GM19452 (cell line): ENCODE results near the gene IGFBPL1.

Experiments
- ATAC-seq: cut with Tn5 transposase; IDR thresholded peaks from one replicate; pipeline ENCODE4 v1.9.1; 2021; ENCODE audit not compliant: unreplicated experiment

IGFBPL1 gene

DNA sequence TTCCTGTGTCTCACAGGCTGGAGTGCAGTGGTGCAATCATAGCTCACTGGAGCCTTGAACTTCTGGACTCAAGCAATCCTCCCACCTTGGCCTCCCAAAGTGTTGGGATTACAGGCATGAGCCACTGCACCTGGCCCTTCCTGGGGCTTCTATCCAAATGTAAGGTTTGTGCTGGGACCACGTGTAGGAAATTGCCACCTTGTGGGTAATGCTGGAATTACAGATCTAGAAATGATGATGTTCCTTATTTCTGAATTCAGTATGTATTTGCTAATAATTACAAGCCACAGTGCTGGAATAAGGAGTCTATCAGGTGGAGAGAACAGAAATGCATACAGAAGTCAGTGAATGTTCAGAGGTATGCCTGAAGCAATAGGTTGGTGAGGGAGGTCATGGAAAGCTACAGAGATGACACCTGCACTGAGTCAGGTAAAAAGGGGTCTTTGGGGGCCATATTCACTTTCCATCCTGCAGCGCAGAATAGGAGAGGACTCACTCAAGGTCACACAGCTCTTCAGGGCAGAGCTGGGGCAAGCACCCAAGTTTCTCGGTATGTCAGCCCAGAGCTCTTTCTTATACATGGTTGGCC, 8.8 kb upstream of the IGFBPL1 start:
- ATAC-seq, result no peak

DNA sequence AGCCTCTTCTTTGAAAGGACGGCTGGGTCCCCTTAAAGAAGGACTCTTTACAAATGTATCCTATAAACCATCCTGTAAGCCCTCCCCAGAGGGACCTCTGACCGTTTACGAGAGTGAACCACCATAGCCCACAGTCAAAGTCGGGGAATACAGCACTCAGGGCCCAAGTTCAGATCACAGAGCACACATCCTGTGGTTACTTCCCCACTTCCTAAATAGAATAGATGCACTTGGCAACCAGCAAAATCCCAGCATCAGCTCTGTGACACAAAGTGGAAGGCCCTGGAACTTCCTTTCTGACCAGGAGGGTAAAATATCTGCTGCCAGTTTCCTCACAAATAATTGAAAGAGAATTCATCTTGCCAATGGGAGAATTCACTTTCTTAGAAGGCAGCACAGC, 6.9 kb upstream of the IGFBPL1 start:
- no peak for ATAC-seq

DNA sequence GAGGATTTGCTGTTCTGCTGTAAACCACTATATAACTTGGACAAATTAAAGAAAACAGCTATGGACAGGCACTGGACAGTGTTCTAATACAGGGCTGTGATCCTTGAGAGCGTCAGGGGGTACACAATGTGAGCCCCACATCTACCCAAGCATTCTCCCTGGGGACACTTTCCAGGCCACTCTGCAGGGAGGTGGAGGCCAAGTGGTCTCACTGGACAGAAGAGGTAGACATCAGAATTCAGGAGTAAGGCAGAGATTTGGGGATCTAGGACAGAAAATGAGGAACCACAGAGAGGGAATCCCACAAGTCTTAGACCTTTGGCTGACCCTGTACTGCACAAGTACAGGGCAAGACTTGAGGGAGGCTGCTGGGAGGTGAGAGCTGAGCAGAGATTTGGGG, 3.8 kb upstream of the IGFBPL1 start:
- ATAC-seq, result no peak

DNA sequence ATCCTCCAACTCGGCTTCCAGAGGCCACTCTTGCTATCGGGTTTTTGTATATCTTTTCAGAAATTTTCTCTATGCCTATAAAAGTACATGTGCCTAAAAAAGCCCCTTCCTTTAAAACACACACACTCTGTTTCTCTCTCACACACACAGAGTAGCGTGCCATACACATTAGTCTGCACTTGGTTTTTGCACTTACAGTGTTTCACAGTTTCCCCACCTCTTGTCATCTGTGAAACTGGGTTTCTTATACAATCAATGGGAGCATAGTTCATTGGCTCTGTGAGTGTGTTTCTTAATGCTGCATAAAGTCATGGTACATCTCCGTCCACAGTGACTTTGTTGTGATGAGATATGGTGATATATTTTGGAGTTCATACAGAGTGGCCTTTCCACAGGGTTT, 664 bp upstream of the IGFBPL1 start:
- no peak for ATAC-seq

DNA sequence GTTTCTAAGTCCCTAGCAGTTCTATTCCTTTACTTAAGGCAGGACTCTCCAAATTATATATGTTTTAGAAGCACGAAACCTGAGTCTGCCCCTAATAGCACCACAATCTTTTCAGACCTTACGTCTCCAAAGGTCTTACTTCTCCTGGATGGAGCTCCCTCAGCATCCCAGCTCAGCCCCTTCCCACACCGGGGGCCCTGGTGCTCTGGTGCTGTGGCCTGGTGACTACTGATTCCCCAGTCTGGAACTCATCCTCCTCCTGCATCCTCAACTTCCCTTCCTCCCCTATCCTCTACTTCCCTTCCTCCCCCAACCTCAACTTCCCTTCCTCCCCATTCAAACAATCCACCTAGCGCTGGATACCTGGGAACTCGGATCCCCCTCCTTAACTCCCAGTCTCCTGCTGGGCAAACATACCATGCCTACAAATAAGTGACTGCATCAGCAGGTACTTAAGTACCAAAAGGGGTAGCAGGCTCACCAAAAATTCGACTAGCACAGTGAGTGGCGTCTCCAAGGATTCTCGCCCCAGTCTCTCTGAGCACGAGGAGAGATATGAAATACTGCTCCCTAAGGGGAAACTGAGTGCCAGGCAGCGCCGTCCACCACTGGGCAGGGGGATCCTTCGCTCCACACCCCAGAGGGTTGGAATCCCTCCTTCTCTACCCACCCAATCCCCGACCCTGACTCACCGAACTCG, 831 bp downstream of the IGFBPL1 start:
- no peak for ATAC-seq

DNA sequence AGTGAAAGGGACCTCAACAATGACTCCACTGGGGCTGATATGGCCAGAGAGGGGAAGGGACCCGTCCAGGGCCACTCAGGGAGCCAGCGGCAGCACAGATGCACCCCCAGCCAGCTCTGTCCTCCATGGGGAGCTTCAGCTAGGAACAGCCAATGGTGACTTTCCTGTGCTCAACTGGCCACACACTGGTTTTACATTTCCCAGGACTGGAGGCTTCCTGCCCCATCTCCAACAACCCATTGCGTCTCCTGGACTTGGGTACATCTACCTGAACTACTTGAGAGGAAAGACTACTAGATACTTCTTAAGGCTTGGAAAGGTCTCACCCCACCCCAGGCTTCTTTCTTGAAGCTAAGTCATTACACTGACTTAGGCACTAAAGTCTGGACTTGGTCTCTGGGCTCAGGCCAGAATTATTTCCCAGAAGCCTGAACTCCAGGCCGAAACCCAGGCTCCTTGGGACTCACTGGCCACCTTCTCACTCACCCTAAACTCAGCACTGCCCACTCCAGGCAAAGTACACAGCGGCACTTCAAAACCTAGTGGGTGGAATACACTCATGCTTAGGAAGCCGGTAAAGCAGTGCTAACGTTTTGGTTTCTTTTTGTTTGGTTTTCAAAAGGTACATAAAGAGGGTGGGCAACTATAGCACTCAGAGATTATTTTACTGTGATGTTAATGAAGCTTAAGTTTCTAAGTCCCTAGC, 1.5 kb downstream of the IGFBPL1 start:
- no peak for ATAC-seq

DNA sequence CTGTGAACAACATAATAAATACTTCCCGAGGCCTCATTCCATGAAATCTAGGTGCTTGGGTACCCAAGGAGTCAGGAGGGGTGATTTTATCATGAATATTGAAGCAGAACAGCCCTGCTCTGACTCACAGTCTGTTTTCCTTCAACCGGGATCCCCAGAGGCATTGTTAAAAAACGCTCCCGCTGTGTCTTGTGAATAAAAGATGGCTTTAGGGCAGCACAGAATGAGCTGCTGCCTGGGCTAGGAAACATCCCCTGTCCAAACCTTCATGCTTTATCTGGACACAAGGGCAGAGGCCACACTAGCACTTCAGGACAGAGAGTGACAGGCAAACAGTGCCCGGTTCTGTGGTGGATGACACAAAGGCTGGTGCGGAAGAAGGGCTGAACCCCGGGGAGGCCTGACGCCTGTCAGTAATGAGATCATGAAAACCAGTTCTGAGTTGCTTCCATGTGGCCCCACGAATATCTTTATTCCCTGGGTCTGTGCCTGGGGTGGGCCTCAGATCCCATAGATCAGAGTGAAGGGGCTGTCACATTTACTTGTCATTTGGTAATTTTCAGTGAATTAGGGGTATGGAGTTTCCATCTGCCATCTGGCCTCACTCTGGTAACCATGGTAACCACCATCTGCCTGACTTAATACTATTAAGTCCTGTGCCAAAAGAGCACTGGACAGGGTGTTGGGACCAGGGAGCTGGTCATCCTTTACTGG, 2.6 kb downstream of the IGFBPL1 start:
- ATAC-seq, result no peak

DNA sequence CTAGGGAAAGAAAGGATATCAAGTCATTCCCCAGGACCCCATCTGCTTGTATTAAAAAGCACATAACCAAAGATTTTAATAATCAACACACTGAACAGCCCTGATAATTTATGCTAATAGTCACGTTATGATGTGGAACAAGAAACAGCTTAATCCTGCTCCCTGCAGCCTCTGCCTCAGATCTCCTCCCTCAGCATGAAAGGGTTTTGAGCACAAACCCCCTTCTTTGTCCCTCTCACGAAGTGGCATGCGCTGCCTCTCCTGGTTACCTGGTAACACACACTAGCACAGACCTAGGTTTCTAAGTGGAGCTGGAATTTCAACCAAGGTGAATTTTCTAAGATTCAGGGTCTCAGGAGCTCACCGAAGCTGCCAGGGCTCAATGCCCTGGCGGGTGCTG, 5.1 kb downstream of the IGFBPL1 start:
- ATAC-seq, result no peak

DNA sequence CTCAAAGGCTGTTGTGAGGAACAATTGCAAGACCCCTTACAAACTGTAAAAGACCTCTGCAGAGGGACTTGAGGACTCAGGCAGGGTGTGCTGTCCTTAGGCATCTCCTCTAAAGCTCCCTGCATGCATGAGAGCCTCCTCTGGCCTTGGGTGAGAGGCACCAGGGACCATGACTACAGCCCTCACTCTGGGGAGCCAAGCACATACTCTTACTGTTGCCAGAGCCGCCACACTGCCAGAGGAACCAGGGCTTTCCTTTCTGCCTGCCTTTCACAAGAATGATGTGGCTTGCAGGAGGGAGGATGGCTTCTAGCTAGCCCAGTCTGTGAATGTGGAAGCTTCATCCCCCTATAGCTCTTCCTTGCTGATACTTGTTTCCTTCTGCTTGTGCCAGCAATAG, 5.9 kb downstream of the IGFBPL1 start:
- ATAC-seq, result no peak

DNA sequence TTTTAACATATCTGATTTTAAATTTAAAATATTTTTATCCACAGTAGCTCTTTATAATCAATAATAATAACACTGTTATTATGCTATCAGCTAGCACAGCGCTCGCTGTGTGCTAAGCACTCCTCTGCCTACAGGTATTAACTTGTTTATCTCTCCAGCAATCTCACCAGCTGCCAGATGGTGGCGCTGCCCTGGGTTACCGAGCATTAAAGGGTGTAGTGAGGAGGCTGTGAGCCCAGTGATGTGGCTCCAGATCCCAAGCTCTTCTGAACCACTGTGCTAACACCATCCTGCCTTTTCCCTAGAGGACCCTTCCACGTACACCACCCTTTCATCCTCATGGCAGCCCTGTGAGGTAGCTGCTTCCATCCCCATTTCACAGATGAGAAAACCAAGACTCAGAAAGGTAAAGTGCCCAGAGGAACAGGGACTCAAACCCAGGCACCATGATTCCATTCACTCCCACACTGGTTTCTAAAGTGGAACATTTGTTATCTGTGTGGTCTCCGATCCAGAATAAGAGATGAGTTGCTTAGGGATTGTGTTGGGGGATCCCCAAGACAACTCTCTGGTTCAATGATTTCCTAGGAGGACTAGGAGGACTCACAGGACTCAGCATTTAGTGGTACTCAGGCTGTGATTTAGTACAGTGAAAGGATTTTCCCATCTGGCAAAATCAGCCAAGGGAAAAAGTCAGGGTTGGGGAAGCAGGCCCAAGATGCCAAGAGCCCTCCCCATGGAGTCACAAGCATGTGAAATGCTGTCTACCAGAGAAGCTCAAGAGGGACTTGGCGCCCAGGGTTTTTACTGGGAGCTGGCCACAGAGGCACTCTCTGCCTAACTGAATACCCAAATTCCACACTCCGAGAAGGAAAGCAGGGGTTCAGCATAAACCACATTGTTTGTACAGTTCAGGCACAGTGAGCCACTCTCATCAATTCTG, 7.0 kb downstream of the IGFBPL1 start:
- ATAC-seq, result no peak

DNA sequence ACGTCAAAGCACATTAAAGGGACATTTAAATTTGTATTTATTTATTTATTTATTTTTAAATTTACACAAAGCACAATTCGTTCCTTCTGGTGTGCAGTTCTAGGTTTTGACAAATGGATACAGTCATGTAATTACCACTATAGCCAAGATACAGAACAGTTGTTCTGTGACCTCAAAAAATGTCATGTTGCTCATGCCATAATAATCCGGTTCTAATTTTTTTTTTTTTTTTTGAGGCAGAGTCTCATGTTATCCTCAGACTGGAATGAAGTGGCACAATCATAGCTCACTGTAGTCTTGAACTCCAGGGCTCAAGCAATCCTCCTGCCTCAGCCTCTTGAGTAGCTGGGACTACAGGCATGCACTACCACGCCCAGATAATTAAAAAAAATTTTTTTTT, 7.8 kb downstream of the IGFBPL1 start:
- ATAC-seq, result no peak

DNA sequence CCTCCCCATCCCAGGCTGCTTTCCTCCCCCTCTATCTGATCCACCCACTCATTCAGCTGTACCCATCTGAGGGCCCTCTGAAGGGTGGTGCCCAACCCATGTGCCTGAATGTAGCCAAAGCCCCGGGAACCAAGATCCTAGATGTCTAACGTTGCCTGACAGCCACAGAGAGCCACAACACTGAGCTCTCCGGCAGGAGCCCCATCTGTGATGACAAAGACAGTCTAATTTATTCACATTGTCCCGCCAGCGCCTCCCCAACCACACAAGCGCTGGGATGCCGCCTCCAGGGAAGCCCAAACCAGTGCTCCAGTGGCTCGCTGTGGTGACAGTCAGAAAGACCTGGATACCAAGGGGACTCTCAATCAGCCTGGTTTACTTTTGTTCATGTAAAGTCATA, 8.4 kb downstream of the IGFBPL1 start:
- no peak for ATAC-seq

DNA sequence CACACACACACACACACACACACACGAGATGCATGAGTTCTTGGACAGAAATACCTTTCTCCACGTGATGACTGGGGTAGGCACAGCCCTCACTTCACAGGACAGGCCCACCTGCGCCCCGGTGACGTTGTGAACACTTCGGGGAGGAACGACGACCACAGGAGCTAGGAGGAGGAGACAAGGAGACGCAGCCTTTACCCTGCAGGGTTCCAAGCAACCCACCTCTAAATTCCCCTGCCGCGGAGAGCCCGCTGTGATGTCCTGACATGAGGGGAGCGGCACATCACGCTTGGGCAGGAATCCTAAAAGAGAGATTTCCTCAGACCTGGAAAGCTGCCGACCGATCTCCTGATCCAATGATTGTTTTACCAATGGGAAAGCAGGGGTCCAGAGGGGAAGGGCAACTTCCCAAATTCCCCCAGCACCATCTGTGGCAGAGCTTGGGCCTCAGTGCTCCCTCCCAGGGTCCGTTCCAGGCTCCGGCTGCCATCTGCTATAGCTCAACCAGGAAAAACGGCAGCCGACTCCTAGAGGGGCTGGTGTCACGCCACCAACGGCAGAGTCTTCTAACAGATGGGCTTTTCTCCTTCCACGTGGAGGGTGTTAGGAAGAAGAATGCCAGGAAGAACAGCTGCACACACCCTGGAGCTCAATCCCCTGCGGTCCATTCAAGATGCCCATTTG, 10.1 kb downstream of the IGFBPL1 start:
- no peak for ATAC-seq

DNA sequence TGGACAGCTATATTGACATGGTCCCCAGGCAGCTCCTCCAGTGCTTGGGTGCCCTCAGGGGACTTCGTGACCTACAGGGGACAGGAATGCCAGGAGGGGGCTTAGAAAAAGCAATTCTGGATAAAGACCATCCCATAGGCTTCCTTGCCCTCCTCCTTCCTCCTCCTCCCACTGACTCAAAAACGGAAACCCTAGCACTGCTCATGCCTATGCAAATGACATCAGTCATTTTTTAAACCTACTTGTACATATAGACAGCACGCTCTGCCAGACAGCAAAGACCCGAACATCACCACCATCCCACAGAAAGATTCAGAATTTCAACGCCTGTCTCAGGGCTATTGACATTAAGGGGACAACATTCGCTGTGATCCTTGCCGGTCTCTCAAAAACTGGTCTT, 11.0 kb downstream of the IGFBPL1 start:
- no peak for ATAC-seq

DNA sequence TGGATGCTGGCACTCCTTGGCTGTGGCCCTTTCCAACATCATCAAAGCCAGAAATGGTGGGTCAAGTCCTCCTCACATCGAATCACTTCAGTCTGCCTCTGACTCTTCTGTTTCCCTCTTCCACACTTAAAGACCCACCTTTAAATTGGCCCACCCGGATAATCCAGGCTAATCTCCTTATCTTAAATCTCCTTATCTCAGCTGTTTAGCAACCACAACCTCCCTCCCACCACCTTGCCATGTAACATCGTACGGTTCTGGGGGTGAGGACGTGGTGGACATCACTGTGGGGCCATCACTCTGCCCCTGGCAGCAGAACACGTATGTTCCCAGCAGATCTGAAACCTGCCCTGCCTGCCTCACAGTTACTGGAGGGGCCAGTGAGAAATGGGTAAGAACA, 11.5 kb downstream of the IGFBPL1 start:
- ATAC-seq, result no peak

DNA sequence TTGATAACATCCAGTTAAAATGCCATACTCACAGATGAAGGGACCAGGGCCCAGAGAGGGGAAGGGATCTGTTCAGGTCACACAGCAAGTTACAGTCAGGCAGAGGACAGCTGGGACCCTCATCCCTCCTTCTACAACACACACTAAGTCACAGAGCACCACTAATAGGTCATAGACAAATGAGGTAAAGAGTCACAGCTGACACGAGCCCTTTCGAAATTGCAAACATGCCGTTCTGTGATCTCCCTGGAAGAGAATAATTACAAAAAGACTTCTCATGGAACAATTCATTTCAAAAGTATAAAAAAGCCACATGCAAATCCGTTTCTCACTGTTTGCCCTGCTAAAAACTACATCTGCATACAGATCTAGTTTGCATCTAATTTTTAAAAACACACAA, 15.5 kb downstream of the IGFBPL1 start:
- ATAC-seq, result no peak

DNA sequence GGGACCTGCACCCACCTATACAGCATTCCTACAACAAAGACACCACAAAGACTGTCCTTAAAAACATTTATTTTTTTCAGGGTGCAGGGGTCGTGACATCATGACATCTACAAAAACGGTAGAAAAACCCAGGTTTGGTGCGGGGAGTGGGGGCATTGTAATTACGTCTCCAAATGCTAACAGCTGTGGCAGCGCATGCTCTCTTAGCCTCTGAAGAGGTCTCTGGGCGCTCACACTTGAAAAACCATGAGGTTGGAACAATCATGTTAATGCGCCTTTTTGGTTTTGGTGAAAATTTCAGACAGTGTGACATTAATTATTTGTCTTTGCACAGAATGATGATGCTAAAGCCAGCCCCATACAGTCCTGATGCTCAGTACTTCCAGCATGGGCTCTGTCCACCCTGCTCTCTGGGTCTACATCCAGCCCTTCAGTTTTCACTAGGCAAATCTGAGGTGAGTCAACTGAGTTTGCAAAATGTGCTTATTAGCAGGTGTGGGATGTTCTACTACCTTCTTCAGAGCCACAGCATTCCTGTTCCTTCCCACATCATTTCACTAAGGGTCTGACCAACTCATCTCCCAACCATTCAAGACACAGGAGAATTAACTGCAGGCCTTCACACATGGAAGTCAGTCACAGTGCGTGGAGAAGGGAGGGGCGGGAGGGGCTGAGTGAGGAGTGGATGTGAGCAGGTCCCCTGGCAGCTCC, 17.6 kb downstream of the IGFBPL1 start:
- no peak for ATAC-seq

DNA sequence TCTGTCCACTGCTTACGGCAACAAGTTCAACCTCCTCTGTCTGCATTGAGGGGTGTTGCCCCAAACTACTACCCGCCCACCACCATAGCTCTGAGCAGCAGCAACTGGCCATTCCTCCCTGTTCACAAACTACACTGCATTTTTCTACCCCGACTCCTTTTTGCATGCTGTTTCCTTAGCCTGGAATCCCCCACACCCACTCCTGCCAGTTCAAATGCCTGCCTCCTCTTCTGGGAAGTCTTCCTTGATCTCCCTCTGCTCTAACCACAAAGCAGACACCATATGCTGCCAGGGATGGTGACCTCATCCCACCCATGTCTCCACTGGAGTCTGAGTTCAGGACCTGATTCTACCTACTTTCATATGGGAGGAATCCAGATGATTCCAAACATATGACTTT, 18.5 kb downstream of the IGFBPL1 start:
- ATAC-seq, result no peak

DNA sequence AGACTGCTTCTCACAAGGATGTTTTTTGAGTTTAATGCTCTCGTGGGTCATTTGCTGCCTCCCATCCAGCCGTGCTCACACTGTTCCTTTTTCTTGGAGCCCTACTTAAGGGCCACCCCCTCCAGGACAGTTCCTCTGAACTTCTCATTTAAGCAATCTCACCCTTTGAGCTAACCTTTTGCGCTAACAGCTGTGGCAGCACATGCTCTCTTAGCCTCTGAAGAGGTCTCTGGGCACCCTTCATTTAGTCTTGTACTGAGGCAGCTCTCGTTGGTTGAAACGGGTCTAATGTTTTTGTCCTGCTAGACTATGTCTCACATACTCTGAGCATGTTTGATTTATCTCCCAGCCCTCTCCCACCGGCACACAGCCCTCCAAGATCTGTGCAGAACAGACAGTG, 19.9 kb downstream of the IGFBPL1 start:
- ATAC-seq, result no peak

DNA sequence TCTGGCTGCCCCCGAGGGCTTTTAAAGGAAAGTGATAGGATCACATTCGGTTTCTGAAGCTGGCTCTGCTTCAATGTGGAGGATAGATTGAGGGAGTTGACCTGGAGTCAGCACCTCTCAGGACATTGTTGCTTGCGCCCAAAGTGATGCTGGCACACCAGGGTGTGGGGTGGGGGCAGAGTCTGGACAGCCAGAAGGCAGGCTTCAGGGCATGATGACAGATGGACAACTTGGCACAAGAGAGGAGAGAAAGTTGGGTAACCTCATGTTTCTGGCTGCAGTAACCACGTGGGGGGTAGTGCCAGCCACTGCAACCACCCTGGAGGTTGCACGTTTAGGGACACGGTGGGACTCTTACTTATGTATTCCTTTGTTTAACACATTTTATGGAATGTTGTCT, 22.3 kb downstream of the IGFBPL1 start:
- no peak for ATAC-seq
